GM18498 (cell line): Measurements from ENCODE around the gene TAS2R4.
A peak's percentile ranks its signal among the peaks of the same experiment; 100 is the strongest.
"Not testable (repeated sequence)": the region's sequence is repeated elsewhere in the genome, so short reads cannot be mapped to it uniquely, and the experiment has no call there.

Source experiments
- ATAC-seq: cut with Tn5 transposase; IDR thresholded peaks from one replicate; pipeline ENCODE4 v1.9.1; 2021; ENCODE audit warnings: mild to moderate bottlenecking, moderate library complexity; ENCODE audit not compliant: unreplicated experiment

The TAS2R4 gene

DNA sequence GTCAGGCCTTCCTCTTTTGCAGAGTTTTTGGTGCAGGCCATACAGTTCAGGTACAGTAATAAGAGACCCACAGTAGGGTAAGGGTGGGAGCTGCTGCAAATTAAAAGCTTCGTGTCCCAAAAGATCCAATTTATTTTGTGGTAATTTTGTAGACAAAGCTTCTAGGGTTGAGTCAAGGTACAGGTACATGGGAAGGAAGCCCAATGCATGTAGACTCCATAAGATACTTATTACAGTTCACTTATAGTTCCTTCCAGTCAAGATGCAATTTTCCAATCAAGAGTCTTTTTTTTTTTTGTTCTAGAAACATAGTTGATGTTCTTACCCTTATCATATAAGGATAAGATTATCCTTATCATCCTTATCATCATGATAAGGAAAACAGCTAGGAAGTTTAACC, at the start of gene TAS2R4:
Gene TAS2R4 (plus strand): TSS at position 301 of the 400 bp plus-strand sequence. CDS start 1,815 bp downstream, outside the sequence.
- no peak for ATAC-seq

DNA sequence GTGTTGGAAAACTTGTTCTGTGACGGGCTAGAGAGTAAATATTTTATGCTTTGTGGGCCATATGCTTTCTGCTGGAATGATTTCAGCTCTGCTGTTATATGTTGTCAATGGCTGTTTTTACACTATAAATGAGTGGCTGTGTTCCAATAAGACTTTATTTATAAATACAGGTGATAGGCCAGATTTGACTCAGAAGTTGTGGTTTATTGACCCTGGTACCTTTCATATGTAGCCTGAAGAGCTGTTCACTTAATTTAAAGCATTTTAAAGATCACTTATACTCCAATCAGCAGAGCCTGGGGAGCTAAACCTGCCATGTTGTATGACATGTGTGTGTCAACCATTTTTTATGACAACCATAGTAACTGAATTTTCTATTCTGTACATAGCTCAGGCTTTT, 47.5 kb upstream of the TAS2R4 start:
- ATAC-seq: no peak

- ATAC-seq: no peak
Observed at GRCh38 chr7:141731476-141732149, 44.9 kb upstream of the TAS2R4 start.

DNA sequence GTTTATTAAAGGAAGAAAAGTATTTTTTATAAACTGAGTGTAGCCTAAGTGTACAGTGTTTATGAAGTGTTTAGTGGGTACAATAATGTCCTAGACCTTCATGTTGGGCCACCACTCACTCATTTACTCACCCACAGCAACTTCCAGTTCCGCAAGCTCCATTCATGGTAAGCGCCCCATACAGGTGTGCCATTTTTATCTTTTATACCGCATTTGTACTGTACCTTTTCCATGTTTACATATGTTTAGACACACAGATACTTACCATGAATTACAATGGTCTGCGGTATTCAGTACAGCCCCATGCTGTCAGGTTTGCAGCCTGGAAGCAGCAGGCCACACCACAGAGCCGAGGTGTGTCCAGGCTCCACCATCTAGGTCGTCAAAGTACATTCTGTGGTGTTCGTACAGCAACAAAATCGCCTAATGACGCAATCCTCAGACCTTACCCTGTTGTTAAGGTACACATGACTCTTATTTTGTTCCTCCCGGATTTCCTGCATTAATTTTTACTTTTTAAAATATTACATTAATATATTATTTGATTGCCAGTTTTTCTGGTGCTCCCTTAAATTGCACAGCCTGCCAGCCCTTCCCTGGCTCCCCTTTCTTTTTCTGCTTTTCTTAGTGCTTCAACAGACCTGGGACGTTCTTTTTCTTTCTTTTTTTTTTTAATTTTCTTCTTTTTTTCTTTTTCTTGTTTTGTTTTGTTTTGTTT, 39.2 kb upstream of the TAS2R4 start:
- no peak for ATAC-seq

- ATAC-seq: peak; percentile 93
Observed at GRCh38 chr7:141737836-141738591, 38.5 kb upstream of the TAS2R4 start, which contains the start of gene SSBP1. SSBP1 (plus strand) TSS chr7:141738358; CDS start chr7:141739167, 809 bp downstream.

GRCh38 chr7:141738592-141739013, 37.9 kb upstream of the TAS2R4 start:
- ATAC-seq: no peak

DNA sequence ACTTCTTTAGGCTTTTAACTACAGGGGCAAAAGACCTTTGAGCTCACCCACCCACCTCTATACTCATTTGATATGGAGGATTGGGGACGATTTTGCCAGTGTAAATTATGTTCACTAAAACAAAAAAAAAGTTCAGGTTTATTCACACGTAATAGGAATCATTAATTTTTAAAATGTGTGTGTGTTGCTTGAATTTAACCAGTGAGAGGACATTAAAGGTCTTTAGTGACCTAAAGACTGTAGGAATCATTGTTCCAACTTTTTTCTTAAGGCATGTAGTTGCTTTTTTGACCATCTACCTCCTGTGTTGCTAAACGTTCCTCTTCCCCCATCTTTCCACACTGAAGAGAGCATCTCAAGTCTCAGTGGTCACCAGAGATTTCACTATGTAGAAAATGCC, 37.2 kb upstream of the TAS2R4 start:
- ATAC-seq: no peak

DNA sequence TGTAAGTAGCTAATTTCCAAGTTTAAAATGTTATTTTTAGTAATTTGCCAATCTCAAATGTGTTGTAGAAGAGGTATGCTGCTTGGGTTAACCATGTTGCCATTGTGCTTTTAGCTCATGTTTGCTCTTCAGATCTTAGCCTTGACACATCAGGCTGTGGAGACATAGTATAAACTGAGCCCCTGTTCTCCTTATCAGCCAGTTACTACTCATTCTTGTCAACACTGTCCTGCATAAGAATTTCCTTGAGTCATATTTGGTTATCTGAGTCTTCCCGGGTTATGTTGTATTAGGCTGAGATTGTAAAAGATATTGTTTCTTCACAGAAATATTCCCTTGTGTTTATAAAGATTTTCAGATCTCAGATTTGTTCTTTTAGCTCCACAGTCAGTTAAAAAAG, 34.2 kb upstream of the TAS2R4 start:
- ATAC-seq: no peak

- no peak for ATAC-seq
Observed at GRCh38 chr7:141744131-141744530, 32.3 kb upstream of the TAS2R4 start.

GRCh38 chr7:141748396-141748795, 28.1 kb upstream of the TAS2R4 start:
- ATAC-seq: no peak

DNA sequence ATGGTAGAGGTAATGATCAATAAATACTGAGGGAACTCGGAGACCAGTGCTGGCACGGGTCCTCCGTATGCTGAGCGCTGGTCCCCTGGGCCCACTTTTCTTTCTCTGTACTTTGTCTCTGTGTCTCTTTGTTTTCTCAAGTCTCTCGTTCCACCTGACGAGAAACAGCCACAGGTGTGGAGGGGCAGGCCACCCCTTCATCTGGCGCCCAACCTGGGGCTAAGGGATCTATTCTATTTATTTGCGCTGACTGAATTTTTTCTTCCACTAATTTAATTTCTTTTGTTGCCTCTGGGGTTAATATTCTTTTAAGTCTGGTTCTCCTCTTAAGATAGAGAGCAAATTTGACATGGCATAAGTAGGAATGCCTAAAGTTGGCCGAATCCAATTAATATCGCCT, 24.6 kb upstream of the TAS2R4 start:
- ATAC-seq: not testable (repeated sequence)

GRCh38 chr7:141752634-141753033, 23.8 kb upstream of the TAS2R4 start:
- ATAC-seq: no peak

- ATAC-seq: no peak
Observed at GRCh38 chr7:141754939-141755338, 21.5 kb upstream of the TAS2R4 start.

GRCh38 chr7:141763797-141764196, 12.7 kb upstream of the TAS2R4 start, which contains the start of gene TAS2R3:
TAS2R3 (plus strand) TSS chr7:141764097; CDS start chr7:141764159, 62 bp downstream.
- no peak for ATAC-seq

GRCh38 chr7:141770083-141770583, 6.3 kb upstream of the TAS2R4 start:
- ATAC-seq: not testable (repeated sequence)

DNA sequence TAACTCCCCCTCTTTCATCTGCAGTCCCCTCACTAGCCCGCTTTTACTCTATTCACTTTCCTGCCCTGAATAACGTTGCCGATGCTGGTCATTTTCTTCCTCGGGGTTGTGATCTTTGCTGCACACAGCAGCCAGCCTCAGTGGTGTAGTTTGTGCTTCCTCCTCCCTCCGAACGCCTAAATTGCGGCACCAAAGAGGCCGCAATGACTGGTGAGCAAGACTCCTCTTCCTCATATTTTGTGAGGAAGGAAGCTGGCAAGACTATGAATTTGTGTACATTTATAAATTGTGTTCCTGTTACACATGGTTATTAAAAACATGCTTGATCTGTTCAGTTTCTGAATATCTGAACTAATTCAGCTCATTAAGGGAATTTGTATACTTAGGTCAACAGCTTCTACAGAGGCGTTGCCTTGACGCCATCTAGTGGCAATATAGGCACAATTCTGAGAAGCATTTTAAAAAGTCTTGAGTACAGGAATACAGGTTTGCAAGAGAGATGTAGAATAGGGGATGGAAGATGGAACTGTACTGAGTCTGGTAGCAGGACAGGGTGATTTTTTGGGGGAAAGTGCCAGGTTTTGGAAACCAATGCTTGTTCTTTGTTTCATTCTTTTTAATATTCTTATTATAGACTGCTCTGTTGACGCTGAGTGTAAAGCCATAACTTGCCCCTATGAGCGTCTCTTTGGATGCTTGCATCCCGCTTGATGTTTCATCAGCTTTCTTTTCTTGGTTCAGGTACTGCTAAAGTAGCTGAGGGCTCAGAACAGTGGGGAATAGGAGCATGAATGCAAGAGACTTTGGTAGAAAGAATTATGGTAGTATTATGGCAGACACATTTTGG, 9.5 kb downstream of the TAS2R4 start:
- ATAC-seq: peak; percentile 71

- no peak for ATAC-seq
Observed at GRCh38 chr7:141788296-141788695, 11.8 kb downstream of the TAS2R4 start.

DNA sequence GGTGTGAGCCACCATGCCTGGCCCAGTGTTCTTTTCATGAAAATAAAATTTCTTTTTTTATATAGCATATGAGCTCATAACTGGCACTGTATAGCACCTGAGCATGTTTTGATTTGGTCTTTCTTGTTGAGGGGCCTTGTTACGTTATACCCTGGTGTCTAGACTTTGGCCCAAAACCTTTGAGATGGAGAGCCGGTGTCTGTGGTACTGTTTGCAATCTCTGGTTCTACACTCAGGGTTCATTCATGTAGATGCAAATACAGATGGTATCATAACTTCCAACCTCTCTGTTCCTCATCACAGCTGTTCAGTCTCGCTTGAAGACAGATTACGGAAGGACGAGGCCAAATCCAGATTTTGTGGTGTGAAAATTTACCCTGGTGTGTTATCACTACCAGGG, 13.4 kb downstream of the TAS2R4 start, which contains the start of gene TAS2R5:
Gene TAS2R5 (plus strand): TSS at position 301 of the 400 bp plus-strand sequence. CDS start 145 bp downstream, outside the sequence.
- ATAC-seq: no peak

GRCh38 chr7:141792526-141792925, 16.1 kb downstream of the TAS2R4 start:
- no peak for ATAC-seq

- ATAC-seq: no peak
Observed at GRCh38 chr7:141820067-141820466, 43.6 kb downstream of the TAS2R4 start.
